ENCODE measurements around the gene IQGAP3. TPM values are rescaled to one million over a fixed set of nuclear protein-coding genes. Genes with fewer than 3 reads are reported as not detected.

The IQGAP3 gene
- total RNA-seq, 1 experiment from 2014 or later: 25.6 TPM

- CTCF ChIA-PET: no interaction called here
Measured at GRCh38 chr1:156549390-156549789, 23.0 kb downstream of the IQGAP3 start.

DNA sequence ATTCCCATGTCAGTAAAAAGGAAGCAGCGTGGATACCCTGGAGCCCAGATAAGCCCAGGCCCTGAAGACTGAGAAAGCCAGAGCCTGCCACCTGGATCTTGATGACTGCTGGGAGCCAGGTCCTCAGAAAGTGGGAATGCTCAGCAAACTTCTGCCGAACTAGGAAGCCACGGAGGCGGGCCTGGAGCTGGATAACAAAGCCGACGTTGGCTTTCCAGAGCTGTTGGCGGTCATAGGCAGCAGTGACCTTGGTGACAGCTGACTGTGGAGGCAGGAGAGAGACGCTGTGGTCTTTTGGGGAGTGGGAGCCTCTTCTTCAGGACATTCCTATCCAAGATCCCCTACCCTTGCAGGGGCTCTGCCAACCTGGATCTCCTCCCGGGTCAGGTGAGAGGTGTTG is 24.4 kb downstream of the IQGAP3 start:
- Histone ChIP-seq H3K4me3 (ENCODE audit: low read depth in 2 of 2, low read length in 2 of 2) (no peak overlapping the region), H3K27me3 (ENCODE audit: control insufficient read depth, insufficient read depth, low read length) (no peaks in the 10 kb centered on the region), H3K27ac (ENCODE audit: low read length) (no peak overlapping the region), H3K4me1 (ENCODE audit: control insufficient read depth, insufficient read depth, low read length) (no peaks in the 10 kb centered on the region), H3K36me3 (ENCODE audit: control insufficient read depth, insufficient read depth, low read length) (no peaks in the 10 kb centered on the region; the same call in 1 of the 2 replicates), H3K9me3 (ENCODE audit: control insufficient read depth, insufficient read depth, low read depth, low read length) (no peaks in the 10 kb centered on the region)
- CTCF ChIA-PET: no interaction called here
- DNase-seq (ENCODE audit: low read depth, low spot score) (no peak), ATAC-seq (no peak)
- intact Hi-C loops (cut with micrococcal nuclease; ENCODE audit: unreplicated experiment) (no loop called here), in situ Hi-C loops (cut with HindIII; ENCODE audit: low pct_unique_long_range_greater_than_20kb, low sequenced_read_pairs) (no loop called here)
- TF ChIP-seq, protein P1, sequence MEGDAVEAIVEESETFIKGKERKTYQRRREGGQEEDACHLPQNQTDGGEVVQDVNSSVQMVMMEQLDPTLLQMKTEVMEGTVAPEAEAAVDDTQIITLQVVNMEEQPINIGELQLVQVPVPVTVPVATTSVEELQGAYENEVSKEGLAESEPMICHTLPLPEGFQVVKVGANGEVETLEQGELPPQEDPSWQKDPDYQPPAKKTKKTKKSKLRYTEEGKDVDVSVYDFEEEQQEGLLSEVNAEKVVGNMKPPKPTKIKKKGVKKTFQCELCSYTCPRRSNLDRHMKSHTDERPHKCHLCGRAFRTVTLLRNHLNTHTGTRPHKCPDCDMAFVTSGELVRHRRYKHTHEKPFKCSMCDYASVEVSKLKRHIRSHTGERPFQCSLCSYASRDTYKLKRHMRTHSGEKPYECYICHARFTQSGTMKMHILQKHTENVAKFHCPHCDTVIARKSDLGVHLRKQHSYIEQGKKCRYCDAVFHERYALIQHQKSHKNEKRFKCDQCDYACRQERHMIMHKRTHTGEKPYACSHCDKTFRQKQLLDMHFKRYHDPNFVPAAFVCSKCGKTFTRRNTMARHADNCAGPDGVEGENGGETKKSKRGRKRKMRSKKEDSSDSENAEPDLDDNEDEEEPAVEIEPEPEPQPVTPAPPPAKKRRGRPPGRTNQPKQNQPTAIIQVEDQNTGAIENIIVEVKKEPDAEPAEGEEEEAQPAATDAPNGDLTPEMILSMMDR (IDR thresholded peaks at IDR 0.05): no peak
- TF ChIP-seq, protein P2, sequence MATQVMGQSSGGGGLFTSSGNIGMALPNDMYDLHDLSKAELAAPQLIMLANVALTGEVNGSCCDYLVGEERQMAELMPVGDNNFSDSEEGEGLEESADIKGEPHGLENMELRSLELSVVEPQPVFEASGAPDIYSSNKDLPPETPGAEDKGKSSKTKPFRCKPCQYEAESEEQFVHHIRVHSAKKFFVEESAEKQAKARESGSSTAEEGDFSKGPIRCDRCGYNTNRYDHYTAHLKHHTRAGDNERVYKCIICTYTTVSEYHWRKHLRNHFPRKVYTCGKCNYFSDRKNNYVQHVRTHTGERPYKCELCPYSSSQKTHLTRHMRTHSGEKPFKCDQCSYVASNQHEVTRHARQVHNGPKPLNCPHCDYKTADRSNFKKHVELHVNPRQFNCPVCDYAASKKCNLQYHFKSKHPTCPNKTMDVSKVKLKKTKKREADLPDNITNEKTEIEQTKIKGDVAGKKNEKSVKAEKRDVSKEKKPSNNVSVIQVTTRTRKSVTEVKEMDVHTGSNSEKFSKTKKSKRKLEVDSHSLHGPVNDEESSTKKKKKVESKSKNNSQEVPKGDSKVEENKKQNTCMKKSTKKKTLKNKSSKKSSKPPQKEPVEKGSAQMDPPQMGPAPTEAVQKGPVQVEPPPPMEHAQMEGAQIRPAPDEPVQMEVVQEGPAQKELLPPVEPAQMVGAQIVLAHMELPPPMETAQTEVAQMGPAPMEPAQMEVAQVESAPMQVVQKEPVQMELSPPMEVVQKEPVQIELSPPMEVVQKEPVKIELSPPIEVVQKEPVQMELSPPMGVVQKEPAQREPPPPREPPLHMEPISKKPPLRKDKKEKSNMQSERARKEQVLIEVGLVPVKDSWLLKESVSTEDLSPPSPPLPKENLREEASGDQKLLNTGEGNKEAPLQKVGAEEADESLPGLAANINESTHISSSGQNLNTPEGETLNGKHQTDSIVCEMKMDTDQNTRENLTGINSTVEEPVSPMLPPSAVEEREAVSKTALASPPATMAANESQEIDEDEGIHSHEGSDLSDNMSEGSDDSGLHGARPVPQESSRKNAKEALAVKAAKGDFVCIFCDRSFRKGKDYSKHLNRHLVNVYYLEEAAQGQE (IDR thresholded peaks at IDR 0.05; ENCODE audit: insufficient read depth in 1 of 2, low read depth in 2 of 2, low read length in 1 of 2): no peak
- no peak for TF ChIP-seq POLR2AphosphoS5 (IDR thresholded peaks at IDR 0.05; ENCODE audit: low read depth, low read length)
- no peak for TF ChIP-seq TCF7L2 (IDR thresholded peaks at IDR 0.05; ENCODE audit: low read depth, low read length)
- no peak for TF ChIP-seq SIN3A (IDR thresholded peaks at IDR 0.05; ENCODE audit: borderline replicate concordance, insufficient read depth, low read depth, low read length)
- no TSS peak for BruUV-seq (replicated peaks)
- POLR2A ChIA-PET: no interaction called here

More at GRCh38 chr1:156549390-156549789, 23.0 kb downstream of the IQGAP3 start:
- intact Hi-C loops (cut with micrococcal nuclease; ENCODE audit: unreplicated experiment): no loop called here
- in situ Hi-C loops (cut with HindIII; ENCODE audit: low pct_unique_long_range_greater_than_20kb, low sequenced_read_pairs): no loop called here
- BruUV-seq (replicated peaks): no TSS peak
- no peaks in the 10 kb centered on the region for H3K9me3 ChIP-seq (ENCODE audit: control insufficient read depth, insufficient read depth, low read depth, low read length)
- POLR2A ChIA-PET: no interaction called here
- H3K36me3 ChIP-seq (ENCODE audit: control insufficient read depth, insufficient read depth, low read length): no peaks in the 10 kb centered on the region; the same call in 1 of the 2 replicates
- DNase-seq (ENCODE audit: low read depth, low spot score) (no peak), ATAC-seq (no peak)
- no peaks in the 10 kb centered on the region for H3K27me3 ChIP-seq (ENCODE audit: control insufficient read depth, insufficient read depth, low read length)
- no peak for TF ChIP-seq SIN3A (IDR thresholded peaks at IDR 0.05; ENCODE audit: borderline replicate concordance, insufficient read depth, low read depth, low read length)
- TF ChIP-seq, protein P2 (IDR thresholded peaks at IDR 0.05; ENCODE audit: insufficient read depth in 1 of 2, low read depth in 2 of 2, low read length in 1 of 2): no peak
- no peak for TF ChIP-seq POLR2AphosphoS5 (IDR thresholded peaks at IDR 0.05; ENCODE audit: low read depth, low read length)
- TF ChIP-seq TCF7L2 (IDR thresholded peaks at IDR 0.05; ENCODE audit: low read depth, low read length): no peak
- TF ChIP-seq, protein P1 (IDR thresholded peaks at IDR 0.05): no peak
- no peaks in the 10 kb centered on the region for H3K4me1 ChIP-seq (ENCODE audit: control insufficient read depth, insufficient read depth, low read length)
- H3K27ac ChIP-seq (ENCODE audit: low read length): no peak overlapping the region
- H3K4me3 ChIP-seq (ENCODE audit: low read depth in 2 of 2, low read length in 2 of 2): no peak overlapping the region
